HG03342 (cell line): ENCODE results near the gene SUSD5.

Experiments
- ATAC-seq: cut with Tn5 transposase; IDR thresholded peaks from one replicate; pipeline ENCODE4 v1.9.1; 2021; ENCODE audit warnings: mild to moderate bottlenecking, moderate library complexity; ENCODE audit not compliant: unreplicated experiment

SUSD5 gene

DNA sequence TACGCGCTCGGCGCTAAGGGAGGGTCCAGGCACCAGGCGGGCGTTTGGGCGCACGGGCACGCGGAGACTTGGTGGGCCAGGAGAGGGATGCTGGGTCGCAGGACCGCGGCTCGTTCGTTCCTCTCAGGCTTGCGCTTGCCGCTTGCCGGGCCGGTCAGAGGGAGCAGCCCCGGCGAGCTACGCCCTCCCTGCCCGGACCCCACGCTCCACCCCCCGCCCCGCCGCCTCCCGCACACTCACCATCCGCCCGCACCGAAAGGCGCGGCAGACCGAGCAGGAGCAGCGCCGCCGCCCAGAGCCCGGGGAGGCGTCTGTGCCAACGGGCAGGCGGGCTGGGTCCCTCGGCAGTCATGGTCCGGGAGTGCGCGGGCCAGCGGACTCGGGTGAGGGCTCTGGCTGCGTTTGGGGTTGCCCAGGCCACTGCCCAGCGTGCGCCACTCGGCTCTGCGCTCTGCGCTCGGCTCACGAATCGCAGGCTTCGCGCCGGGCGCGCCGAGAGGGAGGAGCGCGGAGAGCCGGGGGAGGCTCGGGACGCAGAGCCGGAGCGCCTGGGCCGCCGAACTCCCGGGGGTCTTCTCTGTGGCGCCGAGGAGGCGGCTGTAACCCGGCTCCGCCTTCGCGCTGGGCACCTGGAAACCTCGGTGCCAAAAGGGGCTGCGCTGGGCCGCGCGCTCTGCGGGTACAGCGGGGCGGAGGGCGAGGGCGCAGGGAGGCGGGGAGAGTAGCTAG lies at the start of gene SUSD5:
Gene SUSD5, minus strand, starts transcription at position 365 of the 729 bp plus-strand sequence. Its CDS starts 13 bp downstream, at position 352.
- ATAC-seq, result no peak

DNA sequence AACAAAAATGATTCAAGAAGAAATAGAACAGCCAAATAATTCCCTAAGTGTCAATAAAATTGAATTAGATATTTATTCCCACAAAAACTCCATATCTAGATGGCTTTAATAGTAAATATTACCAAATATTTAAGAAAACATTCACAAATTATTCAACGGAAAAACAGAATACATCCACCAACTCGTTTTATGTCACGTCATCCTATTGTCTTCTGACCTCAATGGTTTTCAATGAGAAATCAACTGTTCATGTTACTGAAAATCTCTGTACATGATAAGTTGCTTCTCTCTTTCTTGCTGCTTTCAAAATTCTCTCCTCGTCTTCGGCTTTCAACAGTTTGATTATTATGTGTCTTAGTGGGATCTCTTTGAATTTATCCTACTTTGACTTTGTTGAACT lies 41.5 kb upstream of the SUSD5 start:
- no peak for ATAC-seq

DNA sequence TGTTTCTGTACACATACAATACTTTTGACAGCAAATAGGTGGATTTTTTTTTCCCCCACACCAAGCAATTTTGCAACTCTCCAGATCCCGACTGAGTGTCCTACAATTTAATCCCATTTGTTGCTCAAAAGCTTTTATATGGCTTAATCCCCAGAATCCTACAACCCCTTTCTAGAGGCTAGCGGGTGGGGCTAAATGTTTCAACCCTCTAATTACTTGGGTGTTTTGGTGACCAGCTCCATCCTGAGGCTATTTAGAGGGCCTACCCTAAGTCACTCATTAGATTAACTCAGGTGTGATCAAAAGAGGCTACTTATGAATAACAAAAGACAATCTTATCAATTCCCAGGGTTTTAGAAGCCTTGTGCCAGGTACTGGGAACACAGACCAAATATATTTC lies 37.6 kb upstream of the SUSD5 start:
- ATAC-seq, result no peak

DNA sequence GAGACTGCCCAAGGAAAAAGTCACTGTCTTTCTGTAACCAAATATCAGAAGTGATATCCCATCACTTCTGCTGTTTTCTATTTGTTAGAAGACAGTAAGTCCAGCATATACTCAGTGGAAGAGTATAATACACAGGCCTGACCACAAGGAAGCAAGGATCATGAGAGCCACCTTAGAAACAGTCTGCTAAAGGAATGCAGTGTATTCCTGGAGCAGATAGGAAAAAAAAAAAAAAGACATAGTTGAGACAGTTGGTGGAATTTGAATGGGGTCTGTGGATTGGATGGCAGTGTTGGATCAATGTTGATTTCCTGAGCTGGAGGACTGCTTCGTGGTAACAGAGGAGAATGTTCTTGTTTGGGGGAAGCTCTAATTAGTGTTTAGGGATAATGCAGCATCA lies 32.1 kb upstream of the SUSD5 start:
- no peak for ATAC-seq

DNA sequence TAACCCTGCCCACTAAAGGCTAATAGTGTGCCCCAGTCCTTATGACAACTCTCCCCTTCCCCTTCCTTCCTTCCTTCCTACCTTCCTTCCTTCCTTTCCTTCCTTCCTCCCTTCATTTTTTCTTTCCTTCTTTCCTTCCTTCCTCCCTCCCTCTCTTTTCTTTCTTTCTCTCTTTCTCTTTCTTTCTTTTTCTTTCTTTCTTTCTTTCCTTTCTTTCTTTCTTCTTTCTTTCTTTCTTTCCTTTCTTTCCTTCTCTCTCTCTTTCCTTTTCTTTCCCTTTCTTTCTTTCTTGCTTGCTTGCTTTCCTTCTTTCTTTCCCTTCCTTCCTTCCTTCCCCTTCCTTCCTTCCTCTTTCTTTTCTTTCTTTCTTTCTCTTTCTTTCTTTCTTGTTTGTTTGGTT lies 28.2 kb upstream of the SUSD5 start:
- no peak for ATAC-seq

DNA sequence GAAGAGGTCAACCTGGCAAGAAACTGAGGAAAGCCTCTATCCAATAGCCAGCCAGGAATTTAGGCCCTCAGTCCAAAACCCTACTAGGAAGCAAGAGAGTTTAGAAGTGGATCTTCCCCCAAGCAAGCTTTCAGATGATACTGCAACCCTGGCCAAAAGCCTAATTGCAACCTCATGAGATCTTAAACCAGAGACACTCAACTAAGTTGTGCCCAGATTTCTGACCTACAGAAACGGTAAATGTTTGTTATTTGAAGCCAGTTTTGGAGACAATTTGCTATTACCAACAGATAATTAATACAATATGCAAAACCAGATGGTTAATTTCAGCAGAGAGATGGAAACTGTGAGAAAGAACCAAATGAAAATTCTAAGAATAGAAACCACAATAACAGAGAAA lies 21.7 kb upstream of the SUSD5 start:
- no peak for ATAC-seq

DNA sequence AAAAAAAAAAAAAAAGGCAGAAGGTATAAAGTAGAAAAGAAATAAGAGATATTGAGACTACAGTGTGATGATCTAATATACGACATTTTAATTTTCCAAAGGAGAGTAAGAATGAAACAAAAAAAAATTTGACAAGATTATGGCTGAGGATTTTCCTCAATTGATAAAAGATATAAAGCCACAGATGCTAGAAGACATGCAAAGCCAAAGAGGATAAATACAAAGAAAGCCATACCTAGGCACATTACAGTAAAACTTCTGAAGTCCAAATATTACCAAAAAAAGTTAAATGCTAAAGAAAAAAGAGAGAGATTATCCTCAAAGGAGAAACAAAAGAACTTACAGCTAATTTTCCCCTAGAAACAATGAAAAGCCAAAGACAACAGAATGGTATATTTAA lies 20.3 kb upstream of the SUSD5 start:
- ATAC-seq, result no peak

DNA sequence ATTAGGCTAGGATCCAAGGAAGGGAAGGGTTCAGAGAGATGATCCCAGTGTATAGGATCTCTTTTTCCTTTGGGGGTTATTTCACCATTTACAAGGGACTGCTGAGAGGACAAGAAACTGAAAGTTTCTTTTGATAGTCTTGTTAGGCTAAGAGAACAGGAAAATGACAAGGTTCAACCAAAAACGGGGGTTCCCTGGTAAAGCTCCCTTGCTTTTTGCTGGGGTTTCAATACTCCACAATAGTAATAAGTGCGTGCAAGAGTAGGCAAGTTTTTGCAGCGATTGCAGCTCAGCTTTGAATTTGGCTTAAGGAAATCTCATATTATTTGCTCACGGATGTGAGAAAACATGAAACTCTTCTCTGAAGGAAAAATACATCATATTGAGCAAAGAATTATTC lies 18.8 kb upstream of the SUSD5 start:
- no peak for ATAC-seq

DNA sequence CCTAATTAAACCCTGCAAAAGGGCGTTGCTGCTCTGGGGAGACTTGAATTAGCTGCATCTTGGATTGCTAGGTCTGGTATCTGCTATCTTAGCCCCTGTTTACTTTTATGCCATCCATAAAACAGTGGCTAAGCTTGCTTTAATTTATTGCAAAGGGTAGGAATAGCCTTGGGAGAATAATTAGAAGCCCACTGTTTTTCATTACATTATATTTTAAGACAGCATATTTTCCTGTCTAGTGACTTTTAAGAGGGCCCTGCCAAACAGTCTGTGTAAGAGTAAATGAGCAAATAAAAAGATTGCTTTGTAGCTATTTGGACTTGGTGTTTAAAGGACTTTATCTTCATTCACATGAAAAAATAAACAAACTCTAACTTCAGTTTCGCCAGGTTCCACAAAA lies 17.4 kb upstream of the SUSD5 start:
- ATAC-seq, result no peak

DNA sequence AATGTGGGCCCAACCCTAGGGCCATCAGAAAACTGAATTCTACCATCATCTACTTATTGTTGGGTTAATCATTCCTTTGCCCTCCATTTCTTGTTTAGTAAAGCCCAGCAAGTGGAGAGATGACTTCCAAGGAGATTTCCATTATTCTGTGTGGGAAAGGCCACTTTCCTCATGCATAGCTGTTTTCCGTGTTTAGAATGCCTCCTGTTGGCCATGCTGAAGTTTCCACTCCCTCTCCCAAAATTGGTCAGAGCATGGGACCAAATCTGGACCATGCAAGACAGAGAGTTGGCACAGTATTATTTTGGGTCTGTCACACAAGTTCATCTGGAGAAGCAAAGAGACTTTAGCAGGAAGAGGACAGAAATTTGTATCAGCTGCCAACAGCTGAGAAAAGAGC lies 15.3 kb upstream of the SUSD5 start:
- ATAC-seq, result no peak

DNA sequence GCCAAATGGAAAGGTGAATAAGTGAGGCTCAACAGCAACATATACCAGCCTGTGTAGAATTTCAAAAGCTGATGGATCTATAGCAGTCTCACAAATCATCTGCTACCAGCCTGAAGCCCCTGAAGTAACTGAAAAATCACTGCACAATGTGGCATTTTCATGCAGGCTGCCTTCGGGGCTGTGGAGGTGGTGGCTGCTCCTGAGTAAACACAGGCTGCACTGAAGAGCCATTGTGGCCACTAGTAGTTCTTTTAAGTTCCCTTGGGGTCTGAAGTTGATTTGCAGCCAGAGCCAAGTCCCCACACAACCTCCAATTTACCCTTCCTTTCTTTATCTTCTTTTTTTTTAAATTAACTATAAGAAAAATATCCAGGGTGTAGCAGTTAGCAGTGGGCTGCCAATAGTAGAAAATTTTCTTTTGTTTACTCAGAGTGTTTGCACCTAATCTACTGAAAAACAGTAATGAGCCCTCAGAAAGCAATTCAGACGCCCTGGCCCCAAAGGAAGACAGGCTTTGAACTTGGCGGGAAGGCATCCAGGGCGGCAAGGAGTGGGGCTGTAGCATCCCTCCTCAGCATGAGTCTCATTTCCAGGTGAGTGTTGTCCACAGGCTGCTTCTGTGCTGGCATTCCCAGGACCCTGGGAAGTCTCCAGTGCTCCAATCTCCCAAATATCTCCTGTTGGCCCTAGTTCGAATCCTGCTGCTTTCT lies 13.3 kb upstream of the SUSD5 start:
- no peak for ATAC-seq

DNA sequence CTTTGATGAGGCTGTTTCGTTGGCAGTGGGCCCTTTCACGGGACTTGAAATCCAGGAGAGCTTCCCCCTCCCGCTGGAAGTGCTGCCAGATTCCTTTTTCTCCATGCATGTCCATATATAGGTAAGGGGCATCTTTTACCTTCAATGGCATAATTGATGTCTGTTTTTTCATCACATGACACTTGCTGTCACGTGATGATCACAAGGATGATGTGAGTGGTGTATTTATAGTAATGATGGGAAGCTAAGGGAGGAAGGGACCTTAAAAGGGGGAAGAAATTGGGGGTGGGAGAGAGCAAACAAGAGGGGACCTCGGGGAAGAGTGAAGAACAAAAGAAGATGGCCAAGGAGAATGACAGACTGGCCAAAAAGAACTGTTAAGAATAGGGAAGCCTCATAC lies 11.3 kb upstream of the SUSD5 start:
- ATAC-seq, result no peak

DNA sequence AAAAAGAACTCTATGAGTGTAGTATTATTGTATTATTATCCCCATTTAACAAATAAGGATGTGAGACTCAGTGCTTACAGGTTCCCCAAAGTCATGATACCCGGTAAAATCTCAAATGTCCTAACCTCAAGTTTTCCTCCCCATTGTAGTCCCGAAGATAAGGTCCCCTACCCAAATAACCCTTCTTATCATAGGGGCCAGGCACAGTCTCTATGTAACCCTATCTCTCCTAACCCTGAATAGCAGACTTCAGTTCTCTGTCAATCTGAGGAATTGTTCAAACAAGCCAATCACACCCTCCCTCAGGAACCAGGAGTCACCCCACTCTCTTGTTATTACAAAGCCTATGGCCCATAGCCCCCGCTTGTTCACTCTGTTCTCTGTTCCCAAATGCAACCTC lies 10.5 kb upstream of the SUSD5 start:
- ATAC-seq, result no peak

DNA sequence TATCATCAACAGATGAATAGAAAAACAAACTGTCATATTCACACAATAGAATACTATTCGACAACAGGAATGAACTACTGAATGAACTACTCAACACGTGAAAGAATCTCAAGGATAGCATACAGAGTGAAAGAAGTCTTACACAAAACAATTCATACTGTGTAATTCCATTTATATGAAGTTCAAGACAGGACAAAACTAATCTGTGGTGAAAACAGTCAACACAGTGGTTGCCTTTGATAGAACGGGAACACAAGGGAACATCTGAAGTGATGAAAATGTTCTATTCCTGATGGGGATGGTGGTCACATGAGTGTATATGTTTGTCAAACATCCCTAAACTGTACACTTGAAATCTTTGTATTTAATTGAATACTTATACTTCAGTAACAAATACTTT lies 2.6 kb upstream of the SUSD5 start:
- ATAC-seq, result no peak

DNA sequence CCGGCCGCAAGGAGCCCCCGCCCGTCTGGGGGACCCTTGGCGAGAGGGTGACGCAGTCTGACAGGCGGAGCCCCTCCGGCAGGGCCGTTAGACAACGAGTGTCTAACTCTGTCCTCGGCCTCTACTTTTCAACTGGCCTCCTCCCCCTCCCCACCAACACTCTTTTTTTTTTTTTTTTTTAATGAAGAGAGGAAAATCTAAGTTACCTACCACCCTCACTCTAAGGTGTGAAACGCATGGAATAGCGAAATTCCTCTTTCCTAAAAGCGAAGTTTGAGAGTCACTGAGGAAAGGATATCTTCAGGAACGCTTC lies 521 bp upstream of the SUSD5 start:
- no peak for ATAC-seq

DNA sequence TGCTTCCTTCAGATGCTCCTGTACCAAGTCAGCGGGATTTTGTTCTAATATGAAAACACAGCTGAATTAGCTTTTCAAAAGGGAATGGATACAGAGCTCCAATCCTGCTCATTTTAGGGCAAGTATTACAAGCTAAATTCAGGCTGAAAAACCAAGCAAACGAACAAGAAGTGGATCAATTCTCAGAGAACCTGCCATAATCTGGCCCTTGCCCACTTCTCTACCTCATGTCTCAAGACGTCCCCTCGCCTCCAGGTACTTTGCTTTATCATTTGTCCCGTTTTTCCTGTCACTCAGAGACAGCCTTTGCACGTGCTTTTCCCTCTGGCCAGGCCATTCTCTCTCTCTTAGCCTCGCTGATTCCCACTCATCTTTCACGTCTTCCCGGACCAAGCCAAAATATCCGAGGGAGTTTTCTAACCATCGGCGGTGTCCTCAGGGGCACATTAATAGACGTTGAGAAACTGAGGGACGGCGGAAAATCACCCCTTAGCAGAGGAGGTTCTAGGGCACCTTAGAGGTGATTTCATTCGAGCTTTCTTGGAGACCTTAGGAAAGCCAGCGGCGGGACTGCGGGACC lies 654 bp downstream of the SUSD5 start:
- no peak for ATAC-seq

DNA sequence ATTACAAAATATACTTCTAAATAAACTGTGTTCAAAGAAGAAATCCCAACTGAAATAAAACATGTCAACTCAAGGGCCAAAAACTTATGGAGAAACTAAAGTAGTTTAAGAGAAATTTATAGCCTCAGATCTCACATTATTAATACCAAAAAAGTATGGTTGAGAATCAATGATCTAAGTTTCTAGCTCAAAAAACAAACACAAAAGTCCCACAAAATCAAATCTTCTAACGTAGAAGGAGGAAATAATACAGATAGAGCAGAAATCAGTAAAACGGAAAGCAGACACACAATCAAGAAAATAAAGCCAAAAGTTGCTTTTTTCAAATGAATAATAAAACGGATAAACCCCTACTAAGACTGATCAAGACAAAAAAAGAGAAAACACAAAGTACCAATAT lies 2.9 kb downstream of the SUSD5 start:
- ATAC-seq, result no peak

DNA sequence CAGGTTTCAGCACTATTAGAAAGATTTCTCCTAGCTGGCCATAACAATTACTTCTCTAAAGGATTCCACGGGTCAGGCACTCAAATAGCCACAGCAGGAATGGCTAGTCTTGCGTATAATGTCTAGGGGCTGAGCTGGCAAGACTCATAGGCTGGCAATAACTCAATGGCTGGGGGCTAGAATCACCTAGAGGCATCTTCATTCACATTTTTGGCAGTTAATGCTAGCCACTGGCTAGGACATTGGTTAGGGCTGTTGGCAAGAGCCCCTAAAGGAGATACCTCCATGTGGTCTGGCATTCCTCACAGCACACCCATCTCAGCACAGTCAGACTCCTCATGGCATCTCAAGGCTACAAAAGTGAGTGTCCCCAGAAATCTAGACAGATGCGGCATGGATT lies 6.2 kb downstream of the SUSD5 start:
- no peak for ATAC-seq

DNA sequence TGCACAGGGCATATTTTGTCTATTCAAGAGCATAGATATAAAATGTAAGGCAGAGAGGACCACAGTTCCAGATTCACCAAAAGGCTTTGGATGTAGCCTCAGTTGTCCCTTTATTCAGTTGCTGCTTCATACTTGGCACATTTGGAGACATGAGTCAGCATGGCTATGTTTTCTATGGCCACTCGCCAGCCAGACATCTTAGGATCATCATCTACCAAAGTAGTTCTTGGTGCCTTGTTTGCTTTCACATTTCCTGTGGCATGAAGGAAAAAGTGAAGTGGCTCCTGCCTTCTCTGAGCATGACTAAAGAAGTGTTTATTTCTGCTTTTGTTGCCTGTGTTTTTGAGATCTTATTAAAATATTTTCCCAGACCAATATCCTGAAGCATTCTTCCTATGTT lies 7.2 kb downstream of the SUSD5 start:
- no peak for ATAC-seq

DNA sequence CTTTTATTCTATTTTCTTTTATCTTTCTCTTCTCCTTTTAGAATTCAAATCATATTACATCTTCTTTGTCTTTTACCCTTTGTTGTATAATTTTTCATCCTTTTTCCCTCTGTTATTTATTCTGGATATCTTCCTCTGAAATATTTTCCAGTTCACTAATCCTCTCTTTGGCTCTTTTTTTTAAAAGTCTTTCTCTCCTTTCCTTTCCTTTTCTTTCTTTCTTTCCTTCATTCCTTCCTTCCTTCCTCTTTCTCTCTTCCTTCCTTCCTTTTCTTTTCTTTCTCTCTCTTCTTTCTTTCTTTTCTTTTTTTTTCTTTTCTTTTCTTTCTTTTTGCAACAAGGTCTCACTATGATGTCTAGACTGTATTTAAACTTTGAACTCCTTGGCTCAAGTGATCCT lies 9.3 kb downstream of the SUSD5 start:
- no peak for ATAC-seq

DNA sequence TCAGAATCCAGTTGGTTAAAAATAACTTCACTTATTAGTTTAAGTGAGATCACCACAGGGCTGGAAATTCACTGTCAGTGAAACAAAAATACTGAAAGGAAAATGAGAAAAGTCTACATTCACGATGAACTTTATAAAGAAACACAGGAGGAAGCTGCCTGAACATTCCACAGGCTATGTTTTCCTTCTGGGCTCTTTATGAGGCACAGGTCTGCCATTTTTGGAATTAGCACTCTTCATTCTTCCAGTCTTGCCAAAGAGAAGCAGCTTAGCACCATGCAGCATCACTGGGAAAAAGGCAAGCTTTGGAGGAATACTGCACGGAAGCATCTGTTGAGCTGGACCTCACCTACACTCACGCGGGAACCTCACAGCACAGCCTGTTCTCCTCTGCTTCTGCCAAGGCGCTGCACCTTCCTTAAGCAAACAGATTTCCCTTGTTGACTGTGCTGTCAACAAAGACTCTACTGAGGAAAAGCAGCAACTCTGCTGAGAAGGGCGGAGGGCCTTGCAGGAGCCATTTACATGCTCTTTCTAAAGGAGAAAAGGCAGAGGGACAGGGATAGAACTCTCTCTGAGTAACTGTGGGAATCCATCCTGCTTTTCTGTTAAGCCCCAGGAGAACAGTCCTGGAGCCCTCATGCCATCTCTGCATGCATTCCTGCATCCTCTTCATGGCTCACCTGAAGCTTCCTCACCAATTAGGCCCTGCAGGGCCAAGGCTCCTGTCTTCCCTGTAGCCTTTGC lies 15.7 kb downstream of the SUSD5 start:
- no peak for ATAC-seq

DNA sequence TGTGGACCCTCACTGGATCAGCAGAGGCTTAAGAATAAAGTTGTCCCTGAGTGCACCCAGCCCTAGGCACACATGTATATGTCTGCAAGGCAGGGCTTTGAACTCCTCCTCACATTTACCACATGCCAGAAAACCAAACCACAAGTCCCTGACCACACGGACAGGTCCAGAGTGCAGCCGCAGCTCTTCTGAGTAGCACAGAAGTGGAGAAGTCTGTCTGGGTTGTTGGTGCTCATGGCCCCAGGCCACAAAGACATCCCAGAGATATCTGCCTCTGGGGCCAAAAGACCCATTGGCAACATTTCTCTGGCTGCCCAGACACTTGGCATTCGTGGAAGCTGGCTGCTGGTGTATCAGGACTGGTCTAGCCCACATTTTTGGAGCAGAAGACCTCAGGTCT lies 17.4 kb downstream of the SUSD5 start:
- no peak for ATAC-seq
